D341Med (cell line): ENCODE data around the gene TMEM120B.
"Not testable (repeated sequence)": the region's sequence is repeated elsewhere in the genome, so short reads cannot be mapped to it uniquely, and the experiment has no call there.

Experiments
- DNase-seq: peaks from one replicate; pipeline ENCODE4 v3.0.0; 2012; ENCODE audit warnings: low spot score

Gene TMEM120B

GRCh38 chr12:121774968-121775474 lies 62.5 kb downstream of the TMEM120B start:
- DNase-seq, result no peak

- DNase-seq, result no peak
Observed at GRCh38 chr12:121775501-121775900, 62.9 kb downstream of the TMEM120B start.

- peak; percentile 85 for DNase-seq
Observed at GRCh38 chr12:121776190-121777098, 63.9 kb downstream of the TMEM120B start.

- no peak for DNase-seq
Observed at GRCh38 chr12:121778567-121779421, 66.2 kb downstream of the TMEM120B start.

- DNase-seq, result no peak
Observed at GRCh38 chr12:121779422-121779895, 66.9 kb downstream of the TMEM120B start.

GRCh38 chr12:121780429-121780828 lies 67.9 kb downstream of the TMEM120B start:
- DNase-seq, result no peak

- DNase-seq, result peak; percentile 87
Observed at GRCh38 chr12:121781484-121781997, 69.0 kb downstream of the TMEM120B start.

- DNase-seq, result no peak
Observed at GRCh38 chr12:121781998-121782979, 69.7 kb downstream of the TMEM120B start.

GRCh38 chr12:121783766-121784165 lies 71.2 kb downstream of the TMEM120B start:
- DNase-seq, result no peak

- DNase-seq, result no peak
Observed at GRCh38 chr12:121784460-121784859, 71.9 kb downstream of the TMEM120B start.

- DNase-seq, result no peak
Observed at GRCh38 chr12:121786440-121786825, 73.9 kb downstream of the TMEM120B start.

GRCh38 chr12:121787063-121788025 lies 74.8 kb downstream of the TMEM120B start:
- DNase-seq, result no peak

- DNase-seq, result no peak
Observed at GRCh38 chr12:121788176-121788818, 75.7 kb downstream of the TMEM120B start.

- no peak for DNase-seq
Observed at GRCh38 chr12:121789233-121789781, 76.8 kb downstream of the TMEM120B start.

GRCh38 chr12:121789800-121790728 lies 77.5 kb downstream of the TMEM120B start:
- no peak for DNase-seq

GRCh38 chr12:121790785-121791184 lies 78.2 kb downstream of the TMEM120B start:
- DNase-seq, result not testable (repeated sequence)

GRCh38 chr12:121791671-121792551 lies 79.4 kb downstream of the TMEM120B start:
- DNase-seq, result no peak
